Adrenal gland (tissue), 12 donors: ENCODE results near the gene DPEP3. TPM values are rescaled to one million over a fixed set of nuclear protein-coding genes. Genes with fewer than 3 reads are reported as not detected.

Experiments
- DNase-seq, 7 donors: peaks; one replicate each; pipeline ENCODE4 v3.0.0-alpha.2; 2019 to 2020
- H3K27ac ChIP-seq, 5 donors: fragments of 200-600 bp; sonication (generic) in 4 of 5; 1 replicate in 3 of 5; 2 replicates in 2 of 5; pipeline versions ENCODE4 v1.5.1 to v1.8.0; 2016 to 2020; ENCODE audit warnings: mild to moderate bottlenecking in 1 of 5
- H3K27me3 ChIP-seq: fragments of 200-600 bp; 2 replicates; pipeline ENCODE4 v1.8.0; 2021
- H3K36me3 ChIP-seq, 2 donors: fragments of 200-600 bp; replicated peaks in 1 of 2; 1 replicate in 1 of 2; 2 replicates in 1 of 2; pipeline versions ENCODE4 v1.5.1 to v1.8.0; 2018 to 2022
- H3K4me1 ChIP-seq, 2 donors: fragments of 200-600 bp; replicated peaks in 1 of 2; 1 replicate in 1 of 2; 2 replicates in 1 of 2; pipeline versions ENCODE4 v1.5.1 to v1.8.0; 2018 to 2021
- H3K4me3 ChIP-seq, 4 donors: fragments of 200-600 bp; sonication (generic) in 3 of 4; one replicate each; pipeline ENCODE4 v1.5.1; 2016 to 2018
- H3K9me3 ChIP-seq, 3 donors: fragments of 200-600 bp; sonication (generic) in 1 of 3; replicated peaks in 1 of 3; 1 replicate in 2 of 3; 2 replicates in 1 of 3; pipeline versions ENCODE4 v1.5.1 to v1.8.0; 2016 to 2021
- CTCF ChIP-seq, 6 experiments: fragments of 450-650 bp in 4 of 6; fragments of 200-600 bp in 2 of 6; sonication (generic) in 1 of 6; IDR thresholded peaks; 1 replicate in 5 of 6; 2 replicates in 1 of 6; pipeline versions ENCODE4 v1.5.1 to v1.8.0; 2016 to 2021; ENCODE audit warnings: antibody characterized with exemption in 6 of 6, mild to moderate bottlenecking in 2 of 6, moderate library complexity in 1 of 6
- POLR2A ChIP-seq, 2 donors: fragments of 450-650 bp; IDR thresholded peaks; one replicate each; pipeline ENCODE4 v1.6.1; 2017; ENCODE audit warnings: antibody characterized with exemption in 2 of 2, mild to moderate bottlenecking in 2 of 2, moderate library complexity in 1 of 2
- WGBS, 4 donors: extraction: QIAGEN DNeasy Blood & Tissue Kit in 2 of 4; methylation state at CpG; one replicate each; pipeline versions ENCODE4 v1.1.5 to v1.1.7; 2013 to 2017; 5-methylcytosine and 5-hydroxymethylcytosine counted together
- intact Hi-C, 2 donors: fragments of 100-400 bp; cut with DNase I; formaldehyde crosslinking; loops; one replicate each; pipeline versions ENCODE4 v1.14.1 to v1.15.0; 2022 to 2023
- polyA plus RNA-seq, 3 donors: library from polyadenylated mRNA; stranded (reverse); fragments of 200-250 nt in 2 of 3; fragments of 350-450 nt in 1 of 3; fragmentation: Illumina TruSeq in 1 of 3; extraction: RNeasy Lipid Tissue Mini Kit (QIAGEN cat#74804) in 1 of 3; gene quantifications; one replicate each; pipeline ENCODE4 v1.2.3, GENCODE V29; 2013 to 2014
- total RNA-seq, 9 donors: library from RNA; depleted of rRNA in 4 of 9; stranded (reverse); fragments of >200 nt in 4 of 9; fragments of 120-200 nt in 1 of 9; fragmentation: NEBNext Ultra II Directional in 1 of 9; extraction: Animal tissue kit (Norgen Biotek cat#: 25700) in 1 of 9; gene quantifications; one replicate each; pipeline versions ENCODE4 v1.1.0 to v1.2.4, GENCODE V29; 2013 to 2023
- donor health status: healthy with polysubstance abuse.
- donor health status: Bipolar disorder and iron deficiency.
- donor health status: DM: yes; HTN: yes; CAD: no.
- donor health status: DM: no; HTN: no; CAD: no.
- donor health status: DM: no; HTN: no; CAD: no.
- donor health status: DM: yes; HTN: yes; CAD: no.

DPEP3 gene
- total and polyA plus RNA-seq, 12 donors: 0.07 to 0.32 (median 0.11) TPM; not detected in 8

DNA sequence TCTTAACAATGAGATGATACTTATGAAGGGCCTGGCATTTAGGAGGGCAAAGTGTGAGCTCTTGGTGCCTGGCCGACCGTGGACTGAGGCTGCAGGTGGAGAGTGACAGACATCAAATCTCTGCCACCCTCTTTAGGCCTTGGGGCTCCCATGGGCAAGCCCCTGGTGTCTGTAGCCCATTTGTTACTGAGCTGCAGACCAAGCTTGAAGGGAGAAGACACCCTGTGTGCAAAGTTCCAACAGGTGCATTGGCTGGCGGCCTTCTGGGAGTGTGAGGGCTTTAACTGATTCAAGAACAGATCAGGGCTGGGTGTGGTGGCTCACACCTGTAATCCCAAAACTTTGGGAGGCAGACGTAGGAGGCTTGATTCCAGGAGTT is 47.8 kb downstream of the DPEP3 start:
- no peak for TF ChIP-seq CTCF (IDR thresholded peaks at IDR 0.05)
- no peak for TF ChIP-seq POLR2A (IDR thresholded peaks at IDR 0.05)
- Histone ChIP-seq H3K36me3 (peaks cover 0 to 23% of the 10 kb centered on the region in 2 donors), H3K27ac (no peak overlapping the region), H3K27me3 (no peaks in the 10 kb centered on the region), H3K4me1 (peaks cover 8 to 16% of the 10 kb centered on the region in 2 donors), H3K4me3 (no peak overlapping the region), H3K9me3 (no peaks in the 10 kb centered on the region)
- WGBS, 4 donors: 91 to 100% (median 96%) methylated on average over 1 to 4 of the region's 4 CpGs
- intact Hi-C loops: no loop called here
- no peak for DNase-seq

DNA sequence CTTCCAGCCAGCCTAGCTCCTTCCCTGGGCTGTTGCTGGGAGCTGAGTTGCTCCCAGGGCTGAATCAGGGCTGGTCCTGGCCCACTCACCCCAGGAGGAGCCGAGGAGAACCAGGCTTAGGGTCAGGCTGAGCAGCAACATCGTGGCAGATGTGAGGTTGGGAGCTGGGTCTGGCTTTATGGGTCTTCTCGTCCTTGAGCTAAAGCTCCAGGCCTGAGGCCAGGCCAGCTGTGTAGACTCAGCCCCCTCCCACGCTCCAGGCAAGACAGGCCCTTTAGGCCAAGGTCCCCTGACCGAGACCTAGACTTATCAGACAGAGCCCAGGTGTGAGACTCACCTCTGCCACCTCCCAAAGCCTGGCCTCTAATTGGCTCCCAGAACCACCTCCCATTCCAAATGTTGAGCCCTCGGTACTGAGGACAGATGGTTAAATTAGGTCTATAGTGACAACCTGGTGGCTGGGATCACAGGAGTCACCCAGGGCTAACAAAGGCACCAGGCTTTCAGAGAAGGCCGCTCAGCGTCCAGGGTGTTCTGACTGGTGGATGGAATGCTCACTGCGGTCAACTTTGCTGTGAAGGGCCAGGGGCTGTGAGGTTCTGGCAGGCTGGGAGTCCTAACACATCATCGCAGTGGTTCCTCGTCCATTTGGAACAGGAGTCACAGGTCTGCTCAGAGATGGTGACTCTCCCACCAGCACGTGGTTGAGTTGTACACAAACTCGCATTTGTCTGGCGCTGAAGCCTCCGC is 48.4 kb downstream of the DPEP3 start, which contains the start of gene CTRL:
CTRL (minus strand) TSS at position 151 of the 750 bp plus-strand sequence; CDS start at position 141, 10 bp downstream.
- DNase-seq: no peak
- Histone ChIP-seq H3K36me3 (peaks cover 0 to 24% of the 10 kb centered on the region in 2 donors), H3K27ac (no peak within 1 kb of the TSS), H3K4me1 (peaks cover 8 to 11% of the 10 kb centered on the region in 2 donors), H3K9me3 (no peaks in the 10 kb centered on the region), H3K27me3 (no peaks in the 10 kb centered on the region), H3K4me3 (no peak within 1 kb of the TSS)
- no peak for TF ChIP-seq POLR2A (IDR thresholded peaks at IDR 0.05)
- no peak for TF ChIP-seq CTCF (IDR thresholded peaks at IDR 0.05)
- intact Hi-C loops: no loop called here
- 60 to 81% (median 77%) methylated on average over 2 to 15 of the region's 15 CpGs for WGBS, 4 donors

DNA sequence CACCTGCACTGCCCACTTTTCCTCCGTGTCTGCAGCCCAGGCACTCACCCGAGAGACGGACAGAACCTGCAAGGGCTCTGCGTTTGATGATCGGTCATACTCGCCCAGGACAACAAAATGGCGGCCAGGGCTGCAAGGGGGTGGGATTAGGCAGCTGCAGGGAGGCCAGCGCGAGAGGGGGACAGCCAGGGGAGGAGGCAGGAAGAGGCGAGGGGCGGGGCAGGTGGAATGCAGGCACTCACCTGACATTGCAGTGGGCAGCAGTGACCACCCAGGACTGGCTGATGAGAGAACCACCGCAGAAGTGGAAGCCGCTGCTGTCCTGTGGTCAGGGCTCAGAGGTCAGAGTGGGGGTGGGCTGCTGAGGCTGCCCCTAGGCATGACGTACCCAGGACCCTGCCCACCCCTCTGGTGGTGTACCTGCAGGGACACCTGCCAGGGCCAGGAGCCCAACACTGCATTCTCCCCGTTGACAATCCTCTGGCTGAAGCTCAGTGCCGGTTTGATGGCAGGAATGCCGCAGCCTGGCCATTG is 49.6 kb downstream of the DPEP3 start:
- peaks cover 0 to 24% of the 10 kb centered on the region in 2 donors for H3K36me3 ChIP-seq
- intact Hi-C loops: no loop called here
- WGBS, 4 donors: 87 to 94% (median 93%) methylated on average over 15 to 17 of the region's 17 CpGs
- H3K27me3 ChIP-seq: no peaks in the 10 kb centered on the region
- no peak overlapping the region for H3K27ac ChIP-seq
- H3K9me3 ChIP-seq: no peaks in the 10 kb centered on the region
- no peak for DNase-seq
- no peak for TF ChIP-seq CTCF (IDR thresholded peaks at IDR 0.05)
- no peak for TF ChIP-seq POLR2A (IDR thresholded peaks at IDR 0.05)
- peaks cover 8 to 19% of the 10 kb centered on the region in 2 donors for H3K4me1 ChIP-seq
- H3K4me3 ChIP-seq: no peak overlapping the region

GRCh38 chr16:67930191-67930590 is 50.1 kb downstream of the DPEP3 start:
- Histone ChIP-seq H3K27me3 (no peaks in the 10 kb centered on the region), H3K4me1 (peaks cover 6 to 15% of the 10 kb centered on the region in 2 donors), H3K27ac (no peak overlapping the region), H3K9me3 (no peaks in the 10 kb centered on the region), H3K36me3 (peaks cover 0 to 24% of the 10 kb centered on the region in 2 donors), H3K4me3 (no peak overlapping the region)
- intact Hi-C loops: no loop called here
- WGBS, 4 donors: 89 to 94% (median 92%) methylated on average over 5 to 14 of the region's 14 CpGs
- DNase-seq: no peak
- TF ChIP-seq POLR2A (IDR thresholded peaks at IDR 0.05) (no peak), CTCF (IDR thresholded peaks at IDR 0.05) (no peak)
